ENCODE results near the gene PCDH15.

Gene PCDH15

GRCh38 chr10:53836638-53837037 is 964.4 kb downstream of the PCDH15 start:
- DNase-seq, result no peak

GRCh38 chr10:53833908-53834307 is 967.1 kb downstream of the PCDH15 start:
- no peak for DNase-seq

GRCh38 chr10:53827261-53827660 is 973.8 kb downstream of the PCDH15 start:
- no peak for DNase-seq

GRCh38 chr10:53808677-53809372 is 992.2 kb downstream of the PCDH15 start:
- DNase-seq, result no peak

- DNase-seq, result no peak
These were observed 1014.7 kb downstream of the PCDH15 start for GRCh38 chr10:53786236-53786900.

GRCh38 chr10:53771701-53772100 is 1029.3 kb downstream of the PCDH15 start:
- DNase-seq, result no peak

GRCh38 chr10:53770903-53771302 is 1030.1 kb downstream of the PCDH15 start:
- no peak for DNase-seq

- DNase-seq, result no peak
These were observed 1035.7 kb downstream of the PCDH15 start for GRCh38 chr10:53765311-53765710.

- DNase-seq, result no peak
These were observed 1046.3 kb downstream of the PCDH15 start for GRCh38 chr10:53754596-53755250.
